Pancreas (tissue), 10 donors: ENCODE measurements around the gene RMND1. TPM values are rescaled to one million over a fixed set of nuclear protein-coding genes. Genes with fewer than 3 reads are reported as not detected.
A peak's percentile ranks its signal among the peaks of the same experiment; 100 is the strongest.

ENCODE experiments used
- ATAC-seq, 4 donors: fragments of 200-7000 bp; cut with Tn5 transposase; one replicate each; pipeline versions ENCODE4 v1.8.0 to v1.9.1; 2020; ENCODE audit warnings: mild to moderate bottlenecking in 4 of 4, moderate library complexity in 4 of 4
- DNase-seq, 6 donors: peaks; one replicate each; pipeline ENCODE4 v3.0.0-alpha.2; 2020
- FAIRE-seq: peaks from 2 replicates; lab custom pipeline; 2012; peaks lifted over from hg19 to GRCh38; lab: Jason Lieb, UNC
- H3K27ac ChIP-seq, 4 donors: fragments of 200-600 bp; sonication (generic); 1 replicate in 3 of 4; 2 replicates in 1 of 4; pipeline versions ENCODE4 v1.5.0 to v1.8.0; 2020
- H3K27me3 ChIP-seq, 4 donors: fragments of 200-600 bp; one replicate each; pipeline ENCODE4 v1.8.0; 2021
- H3K36me3 ChIP-seq, 3 donors: fragments of 200-600 bp; sonication (generic) in 1 of 3; one replicate each; pipeline versions ENCODE4 v1.5.0 to v1.8.0; 2020 to 2021
- H3K4me1 ChIP-seq, 3 donors: fragments of 200-600 bp; one replicate each; pipeline ENCODE4 v1.8.0; 2021
- H3K4me3 ChIP-seq, 4 donors: fragments of 200-600 bp; sonication (generic) in 2 of 4; one replicate each; pipeline versions ENCODE4 v1.5.0 to v1.8.0; 2020 to 2021
- H3K9me3 ChIP-seq, 4 donors: fragments of 200-600 bp; one replicate each; pipeline ENCODE4 v1.8.0; 2021
- CTCF ChIP-seq, 4 donors: fragments of 200-600 bp; sonication (generic) in 3 of 4; IDR thresholded peaks; one replicate each; pipeline versions ENCODE4 v1.5.0 to v1.8.0; 2021; ENCODE audit warnings: antibody characterized with exemption in 4 of 4
- WGBS, 2 donors: extraction: QIAGEN DNeasy Blood & Tissue Kit; methylation state at CpG; one replicate each; pipeline ENCODE4 v1.1.7; 2013; 5-methylcytosine and 5-hydroxymethylcytosine counted together
- intact Hi-C, 3 donors: fragments of 100-400 bp; cut with DNase I; formaldehyde crosslinking; loops; one replicate each; pipeline versions ENCODE4 v1.11.1 to v1.14.2; 2022
- polyA plus RNA-seq, 2 donors: library from polyadenylated mRNA; stranded (reverse); fragments of 200-250 nt; gene quantifications; one replicate each; pipeline ENCODE4 v1.2.3, GENCODE V29; 2013
- total RNA-seq, 6 donors: library from RNA; stranded (reverse); fragmentation: NEBNext Ultra II Directional in 4 of 6; extraction: Animal tissue kit (Norgen Biotek cat#: 25700) in 4 of 6; gene quantifications; one replicate each; pipeline versions ENCODE4 v1.2.1 to v1.2.4, GENCODE V29; 2021 to 2023
- donor health status: healthy with polysubstance abuse.
- donor health status: DM: no; HTN: no; CAD: no; lungs with moderate emphysema.
- donor health status: DM: no; HTN: no; CAD: no.
- donor health status: control.
- donor health status: control.
- donor health status: Bipolar disorder and iron deficiency.
- donor health status: DM: yes; HTN: yes; CAD: no.
- donor health status: DM: no; HTN: no; CAD: no.
- donor health status: DM: no; HTN: no; CAD: no.
- donor health status: DM: yes; HTN: yes; CAD: no.

RMND1 gene
- total and polyA plus RNA-seq, 8 donors, result 6.4 to 13.5 (median 7.7) TPM

GRCh38 chr6:151436802-151437201 is 15.1 kb downstream of the RMND1 start:
- Histone ChIP-seq H3K27me3 (no peaks in the 10 kb centered on the region), H3K4me1 (peaks cover 0 to 18% (median 5%) of the 10 kb centered on the region in 3 donors), H3K36me3 (no peaks in the 10 kb centered on the region), H3K27ac (peak overlapping the region in 1 of 4 donors; percentile 19), H3K4me3 (no peak overlapping the region), H3K9me3 (no peaks in the 10 kb centered on the region)
- no peak for DNase-seq
- peak in 2 of 4 donors; percentile 41 to 46 for ATAC-seq
- no peak for TF ChIP-seq CTCF (IDR thresholded peaks at IDR 0.05)
- intact Hi-C loops, result no loop called here
- FAIRE-seq, result no peak

- TF ChIP-seq CTCF (IDR thresholded peaks at IDR 0.05), result no peak
- DNase-seq, result no peak
- FAIRE-seq, result no peak
- Histone ChIP-seq H3K36me3 (no peaks in the 10 kb centered on the region), H3K4me3 (no peak overlapping the region), H3K9me3 (no peaks in the 10 kb centered on the region), H3K4me1 (peaks cover 0 to 13% (median 5%) of the 10 kb centered on the region in 3 donors), H3K27me3 (no peaks in the 10 kb centered on the region), H3K27ac (peak overlapping the region in 1 of 4 donors; percentile 19)
- intact Hi-C loops, result no loop called here
- WGBS, 2 donors, result 68 to 76% methylated on average over 3 of the region's 3 CpGs
- ATAC-seq, result peak in 2 of 4 donors; percentile 21 to 41
Observed at GRCh38 chr6:151436300-151436699, 15.6 kb downstream of the RMND1 start.

DNA sequence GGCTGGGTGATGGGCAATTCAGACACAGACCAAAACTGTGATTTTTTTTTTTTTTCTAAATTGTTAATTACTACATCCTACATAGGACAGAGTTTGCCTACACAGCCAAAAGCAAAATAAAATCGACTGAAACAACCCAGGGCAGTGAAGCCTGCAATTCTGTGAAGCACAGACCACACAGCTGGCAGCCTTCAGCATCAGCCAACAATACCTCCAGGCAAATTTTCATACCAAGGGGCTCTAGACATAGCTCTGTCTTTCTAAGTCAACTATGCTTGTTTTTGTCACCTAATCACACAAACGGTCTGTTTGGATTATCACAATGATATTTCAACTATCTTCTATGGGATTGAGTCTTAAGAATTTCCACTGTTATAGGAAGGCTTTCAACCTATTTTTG is 17.6 kb downstream of the RMND1 start:
- ATAC-seq (no peak), FAIRE-seq (no peak), DNase-seq (no peak)
- H3K27ac ChIP-seq, result no peak overlapping the region
- no peaks in the 10 kb centered on the region for H3K9me3 ChIP-seq
- no peaks in the 10 kb centered on the region for H3K27me3 ChIP-seq
- WGBS, 2 donors, result 54 to 57% methylated on average over 2 of the region's 2 CpGs
- peaks cover 0 to 10% (median 5%) of the 10 kb centered on the region in 3 donors for H3K4me1 ChIP-seq
- no peak overlapping the region for H3K4me3 ChIP-seq
- intact Hi-C loops, result no loop called here
- TF ChIP-seq CTCF (IDR thresholded peaks at IDR 0.05), result no peak
- H3K36me3 ChIP-seq, result peaks cover 0 to 13% (median 0%) of the 10 kb centered on the region in 3 donors

DNA sequence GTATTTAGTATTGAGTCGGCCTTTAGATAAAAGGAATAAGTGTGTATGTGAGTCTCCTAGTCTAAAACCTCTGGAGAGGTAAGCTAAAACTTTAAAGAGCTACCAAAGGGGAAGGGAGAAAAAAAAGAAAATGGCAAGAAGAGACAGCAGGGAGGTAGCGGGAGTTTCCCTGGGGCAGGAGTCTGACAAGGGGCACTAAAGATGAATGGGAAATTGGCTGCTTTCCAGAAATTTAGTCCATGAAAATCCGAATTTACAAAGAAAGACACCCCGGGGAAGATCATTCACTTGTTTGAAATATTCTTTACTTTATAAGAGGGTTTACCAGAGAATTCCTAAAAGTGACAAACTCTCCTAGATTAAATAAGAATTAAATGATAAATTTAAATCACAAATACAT is 19.3 kb downstream of the RMND1 start:
- H3K36me3 ChIP-seq, result peaks cover 0 to 18% (median 0%) of the 10 kb centered on the region in 3 donors
- H3K27ac ChIP-seq, result no peak overlapping the region
- no peak for TF ChIP-seq CTCF (IDR thresholded peaks at IDR 0.05)
- H3K9me3 ChIP-seq, result no peaks in the 10 kb centered on the region
- ATAC-seq (no peak), DNase-seq (no peak), FAIRE-seq (no peak)
- H3K4me3 ChIP-seq, result no peak overlapping the region
- H3K27me3 ChIP-seq, result no peaks in the 10 kb centered on the region
- intact Hi-C loops, result no loop called here
- H3K4me1 ChIP-seq, result peaks cover 0 to 9% (median 5%) of the 10 kb centered on the region in 3 donors
- WGBS, 2 donors, result 84 to 85% methylated on average over 4 of the region's 4 CpGs

- DNase-seq (no peak), FAIRE-seq (no peak), ATAC-seq (no peak)
- no peak overlapping the region for H3K4me3 ChIP-seq
- H3K27ac ChIP-seq, result no peak overlapping the region
- 92 to 93% methylated on average over 3 of the region's 3 CpGs for WGBS, 2 donors
- no peaks in the 10 kb centered on the region for H3K9me3 ChIP-seq
- H3K27me3 ChIP-seq, result no peaks in the 10 kb centered on the region
- TF ChIP-seq CTCF (IDR thresholded peaks at IDR 0.05), result no peak
- no peaks in the 10 kb centered on the region for H3K4me1 ChIP-seq
- peaks cover 0 to 27% (median 0%) of the 10 kb centered on the region in 3 donors for H3K36me3 ChIP-seq
- intact Hi-C loops, result no loop called here
Observed at GRCh38 chr6:151431337-151431736, 20.6 kb downstream of the RMND1 start.
